Measurements from ENCODE around the gene EEIG2. TPM values are rescaled to one million over a fixed set of nuclear protein-coding genes. Genes with fewer than 3 reads are reported as not detected.

The EEIG2 gene
- total RNA-seq, 1 donor from 2014 or later: 1.3 TPM

DNA sequence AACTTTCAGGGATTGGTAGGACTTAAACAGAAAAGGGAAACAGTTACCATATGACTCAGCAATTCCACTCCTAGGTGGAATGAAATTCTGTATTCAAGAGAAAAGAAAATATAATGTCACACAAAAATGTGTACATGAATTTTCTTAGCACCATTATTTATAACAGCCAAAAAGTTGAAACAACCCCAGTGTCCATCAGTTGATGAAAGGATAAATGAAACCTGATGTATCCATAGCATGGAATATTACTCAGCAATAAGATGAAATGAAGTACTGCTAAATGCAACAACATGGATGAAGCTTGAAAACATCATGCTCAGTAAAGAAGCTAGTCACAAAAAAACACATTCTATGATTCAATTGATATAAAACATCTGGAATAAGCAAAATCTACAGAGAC is 15.5 kb downstream of the EEIG2 start:
- TF ChIP-seq, protein P1, sequence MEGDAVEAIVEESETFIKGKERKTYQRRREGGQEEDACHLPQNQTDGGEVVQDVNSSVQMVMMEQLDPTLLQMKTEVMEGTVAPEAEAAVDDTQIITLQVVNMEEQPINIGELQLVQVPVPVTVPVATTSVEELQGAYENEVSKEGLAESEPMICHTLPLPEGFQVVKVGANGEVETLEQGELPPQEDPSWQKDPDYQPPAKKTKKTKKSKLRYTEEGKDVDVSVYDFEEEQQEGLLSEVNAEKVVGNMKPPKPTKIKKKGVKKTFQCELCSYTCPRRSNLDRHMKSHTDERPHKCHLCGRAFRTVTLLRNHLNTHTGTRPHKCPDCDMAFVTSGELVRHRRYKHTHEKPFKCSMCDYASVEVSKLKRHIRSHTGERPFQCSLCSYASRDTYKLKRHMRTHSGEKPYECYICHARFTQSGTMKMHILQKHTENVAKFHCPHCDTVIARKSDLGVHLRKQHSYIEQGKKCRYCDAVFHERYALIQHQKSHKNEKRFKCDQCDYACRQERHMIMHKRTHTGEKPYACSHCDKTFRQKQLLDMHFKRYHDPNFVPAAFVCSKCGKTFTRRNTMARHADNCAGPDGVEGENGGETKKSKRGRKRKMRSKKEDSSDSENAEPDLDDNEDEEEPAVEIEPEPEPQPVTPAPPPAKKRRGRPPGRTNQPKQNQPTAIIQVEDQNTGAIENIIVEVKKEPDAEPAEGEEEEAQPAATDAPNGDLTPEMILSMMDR (IDR thresholded peaks at IDR 0.05; ENCODE audit: insufficient read depth, low read length, severe bottlenecking): no peak
- H3K27me3 ChIP-seq (ENCODE audit: control insufficient read depth, insufficient read depth, low read length): no peaks in the 10 kb centered on the region

DNA sequence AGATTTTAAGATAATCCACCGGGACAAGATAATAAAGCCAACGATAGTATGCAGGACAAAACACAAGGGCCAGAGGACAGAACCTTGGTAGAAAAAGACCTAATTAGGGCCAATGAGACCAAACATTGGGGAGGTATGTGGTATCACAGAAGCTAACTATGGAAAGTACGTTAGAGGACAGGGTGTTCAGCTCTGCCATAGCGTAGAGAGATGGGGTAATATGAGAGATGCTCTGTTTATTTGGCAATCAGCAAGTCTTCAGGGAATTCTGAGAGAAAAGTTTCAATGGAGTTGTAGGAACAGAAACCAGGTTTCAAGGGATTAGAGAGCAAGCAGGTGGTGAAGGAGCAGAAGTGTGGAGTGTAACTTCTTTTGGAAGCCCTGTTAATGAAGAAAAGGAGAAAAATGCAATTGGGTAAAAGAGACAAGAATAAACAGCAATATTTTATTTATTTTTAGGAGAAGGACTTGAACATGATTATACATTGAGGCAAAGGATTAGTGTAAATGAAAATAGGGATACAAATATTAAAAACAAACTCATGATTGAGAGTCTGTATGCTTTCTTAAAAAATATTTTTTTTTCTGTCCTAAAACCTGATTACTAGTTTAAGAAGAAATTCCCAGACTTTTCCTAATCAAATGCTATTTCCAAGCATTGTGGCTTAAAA is 24.0 kb downstream of the EEIG2 start:
- no peak for FAIRE-seq
- DNase-seq (ENCODE audit: low read depth): no peak
- Histone ChIP-seq H3K36me3 (ENCODE audit: control insufficient read depth, insufficient read depth, low read length) (no peaks in the 10 kb centered on the region), H3K4me3 (ENCODE audit: low read depth, low read length) (no peak overlapping the region), H3K27me3 (ENCODE audit: control insufficient read depth, insufficient read depth, low read length) (no peaks in the 10 kb centered on the region)
- TF ChIP-seq, protein P1 (IDR thresholded peaks at IDR 0.05; ENCODE audit: insufficient read depth, low read length, severe bottlenecking): no peak

More for the DNA sequence above, 15.5 kb downstream of the EEIG2 start:
- FAIRE-seq: no peak
- Histone ChIP-seq H3K4me3 (ENCODE audit: low read depth, low read length) (no peak overlapping the region), H3K36me3 (ENCODE audit: control insufficient read depth, insufficient read depth, low read length) (no peaks in the 10 kb centered on the region)
- no peak for DNase-seq (ENCODE audit: low read depth)

DNA sequence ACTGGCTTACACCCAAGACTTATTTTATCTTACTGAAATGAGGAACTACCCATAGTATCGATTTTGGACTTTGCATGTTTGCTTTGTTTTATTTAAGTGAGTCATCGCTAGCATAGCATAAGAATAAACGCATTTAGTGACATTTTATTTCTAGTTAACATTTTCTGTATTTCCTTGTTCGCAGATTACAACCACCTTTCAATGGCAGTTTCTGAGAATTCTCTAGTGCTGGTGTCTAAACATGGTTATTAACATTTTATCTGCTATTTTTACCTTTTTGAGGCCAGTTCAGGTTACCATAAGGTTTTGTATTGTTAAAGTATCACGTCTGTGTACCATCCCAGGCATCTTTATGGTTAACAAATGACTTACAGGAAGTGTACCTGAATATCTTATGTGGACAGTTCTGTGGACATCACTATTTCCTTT is 24.5 kb downstream of the EEIG2 start:
- no peaks in the 10 kb centered on the region for H3K27me3 ChIP-seq (ENCODE audit: control insufficient read depth, insufficient read depth, low read length)
- no peak for DNase-seq (ENCODE audit: low read depth)
- H3K36me3 ChIP-seq (ENCODE audit: control insufficient read depth, insufficient read depth, low read length): no peaks in the 10 kb centered on the region
- no peak overlapping the region for H3K4me3 ChIP-seq (ENCODE audit: low read depth, low read length)
- no peak for FAIRE-seq
- TF ChIP-seq, protein P1 (IDR thresholded peaks at IDR 0.05; ENCODE audit: insufficient read depth, low read length, severe bottlenecking): no peak

DNA sequence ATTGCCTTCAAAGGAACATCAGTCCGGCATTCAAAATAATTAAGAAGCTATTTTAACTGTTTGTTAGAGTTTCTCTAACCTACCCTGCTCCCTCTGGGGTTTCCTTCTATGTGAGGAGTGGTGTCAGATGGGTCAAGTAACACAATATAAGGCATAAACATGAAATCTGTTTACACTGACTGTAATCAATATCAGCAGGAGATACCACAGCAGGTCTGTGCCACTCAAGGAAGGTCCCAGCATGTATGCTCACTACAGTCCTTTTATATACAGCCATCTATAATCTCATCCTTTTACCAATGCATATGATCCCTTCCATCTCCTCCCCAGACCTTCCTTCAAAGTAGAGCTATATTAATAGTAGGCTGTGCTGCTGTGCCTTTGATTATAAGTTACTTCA is 25.4 kb downstream of the EEIG2 start:
- Histone ChIP-seq H3K4me3 (ENCODE audit: low read depth, low read length) (no peak overlapping the region), H3K36me3 (ENCODE audit: control insufficient read depth, insufficient read depth, low read length) (no peaks in the 10 kb centered on the region), H3K27me3 (ENCODE audit: control insufficient read depth, insufficient read depth, low read length) (no peaks in the 10 kb centered on the region)
- no peak for DNase-seq (ENCODE audit: low read depth)
- TF ChIP-seq, protein P1 (IDR thresholded peaks at IDR 0.05; ENCODE audit: insufficient read depth, low read length, severe bottlenecking): no peak
- FAIRE-seq: no peak

DNA sequence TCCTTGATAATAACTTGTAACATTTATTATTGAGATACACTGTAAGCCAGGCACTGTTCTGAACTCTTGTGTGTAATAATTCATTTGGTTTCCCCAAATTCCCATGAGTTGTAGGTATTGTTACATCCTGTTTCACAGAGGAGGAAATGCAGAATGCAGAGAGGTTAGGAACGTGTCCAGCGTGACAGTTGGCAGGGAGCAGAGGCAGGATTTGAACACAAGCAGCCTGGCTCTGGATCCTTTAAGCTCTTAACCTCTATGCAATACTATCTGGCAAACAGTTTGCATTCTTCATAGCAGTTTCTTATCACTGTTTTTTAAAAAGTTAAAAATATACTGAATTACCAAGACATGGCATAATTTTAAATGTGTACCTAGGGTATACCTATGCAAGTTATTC is 30.5 kb downstream of the EEIG2 start:
- DNase-seq (ENCODE audit: low read depth): no peak
- no peaks in the 10 kb centered on the region for H3K36me3 ChIP-seq (ENCODE audit: control insufficient read depth, insufficient read depth, low read length)
- H3K27me3 ChIP-seq (ENCODE audit: control insufficient read depth, insufficient read depth, low read length): no peaks in the 10 kb centered on the region
- no peak overlapping the region for H3K4me3 ChIP-seq (ENCODE audit: low read depth, low read length)
- TF ChIP-seq, protein P1 (IDR thresholded peaks at IDR 0.05; ENCODE audit: insufficient read depth, low read length, severe bottlenecking): no peak
- no peak for FAIRE-seq

DNA sequence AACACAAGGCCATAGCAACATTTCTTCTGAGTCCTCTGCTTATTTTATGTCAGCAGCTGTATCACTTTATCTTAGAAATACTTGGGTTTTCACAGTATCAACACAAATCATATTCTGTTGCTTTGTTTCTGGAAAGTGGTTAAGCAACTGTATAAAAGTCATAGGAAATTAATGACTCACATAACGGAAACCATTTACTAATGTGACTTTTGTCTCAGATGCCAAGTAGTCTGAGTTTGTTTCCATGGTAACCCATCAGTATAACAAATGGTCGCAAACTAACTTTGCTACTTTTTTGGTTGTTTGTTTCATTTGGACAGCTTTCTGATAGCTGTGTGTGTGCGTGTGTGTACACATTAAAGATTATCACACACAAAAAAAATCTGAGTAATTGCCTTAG is 31.1 kb downstream of the EEIG2 start:
- Histone ChIP-seq H3K27me3 (ENCODE audit: control insufficient read depth, insufficient read depth, low read length) (no peaks in the 10 kb centered on the region), H3K36me3 (ENCODE audit: control insufficient read depth, insufficient read depth, low read length) (no peaks in the 10 kb centered on the region), H3K4me3 (ENCODE audit: low read depth, low read length) (no peak overlapping the region)
- DNase-seq (ENCODE audit: low read depth) (peak; percentile 86), FAIRE-seq (no peak)
- TF ChIP-seq, protein P1 (IDR thresholded peaks at IDR 0.05; ENCODE audit: insufficient read depth, low read length, severe bottlenecking): no peak
